OCI-LY7 (cell line): Measurements from ENCODE around the gene EEPD1.

Source experiments
- CTCF ChIP-seq: fragments of 200-600 bp; sonication (generic); conservative IDR thresholded peaks from 2 replicates; pipeline ENCODE4 v1.5.1; 2014; ENCODE audit warnings: mild to moderate bottlenecking, antibody characterized with exemption, low read length, moderate library complexity, mixed read lengths
- EZH2phosphoT487 ChIP-seq: fragments of 200-600 bp; sonication (generic); IDR thresholded peaks from 2 replicates; pipeline ENCODE4 v1.6.1; 2018; ENCODE audit warnings: low read depth, borderline replicate concordance, mild to moderate bottlenecking, mixed run types, antibody characterized with exemption, low read length, moderate library complexity, mixed read lengths

GRCh38 chr7:36245684-36246299 is 92.7 kb downstream of the EEPD1 start:
- TF ChIP-seq CTCF (no peak), EZH2phosphoT487 (no peak)
